ENCODE results near the gene SLC6A12.
"Not testable (repeated sequence)": the region's sequence is repeated elsewhere in the genome, so short reads cannot be mapped to it uniquely, and the experiment has no call there.

Gene SLC6A12

DNA sequence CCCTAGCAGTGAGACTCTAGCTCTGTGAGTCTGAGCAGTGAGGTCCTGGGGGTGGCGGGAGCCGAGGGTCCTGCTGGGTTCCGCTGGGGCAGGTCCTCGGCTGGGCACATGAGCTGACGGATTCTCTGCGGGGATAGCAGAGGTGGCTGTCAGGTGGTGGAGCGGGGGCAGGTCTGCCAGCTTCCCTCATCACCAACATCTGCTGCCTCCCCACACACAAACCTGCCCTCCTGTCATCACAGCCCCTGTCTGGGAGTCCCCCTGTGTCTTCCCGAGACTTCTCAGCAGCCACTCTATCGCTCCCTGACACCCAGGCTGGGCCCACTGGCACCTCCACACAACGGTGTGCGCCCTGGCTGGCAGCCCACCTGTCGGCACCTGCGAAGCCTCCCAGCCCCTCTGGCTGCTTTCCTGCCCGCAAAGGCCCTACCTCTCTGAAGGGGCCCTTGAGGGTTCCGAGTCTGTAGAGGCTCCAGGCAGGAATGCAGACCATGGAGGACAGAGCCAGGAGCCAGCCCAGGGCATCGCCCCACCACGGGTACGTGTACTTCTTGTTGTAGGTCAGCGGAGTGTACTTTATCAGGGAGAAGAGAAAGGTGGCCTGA, 7.1 kb upstream of the SLC6A12 start:
- no peak overlapping the region for H3K27ac Mint-ChIP-seq (ENCODE audit: low read depth)
- no peaks in the 10 kb centered on the region for H3K36me3 Mint-ChIP-seq (ENCODE audit: insufficient read depth)
- no peak overlapping the region for H3K4me3 Mint-ChIP-seq
- H3K9me3 Mint-ChIP-seq: no peaks in the 10 kb centered on the region
- ATAC-seq (replicated peaks; ENCODE audit: extremely low read depth, poor library complexity, severe bottlenecking) (no peak), DNase-seq (ENCODE audit: low spot score in 2 of 2) (no peak)
- H3K4me1 Mint-ChIP-seq: peaks cover 5% of the 10 kb centered on the region
- peaks cover 22% of the 10 kb centered on the region for H3K27me3 Mint-ChIP-seq

DNA sequence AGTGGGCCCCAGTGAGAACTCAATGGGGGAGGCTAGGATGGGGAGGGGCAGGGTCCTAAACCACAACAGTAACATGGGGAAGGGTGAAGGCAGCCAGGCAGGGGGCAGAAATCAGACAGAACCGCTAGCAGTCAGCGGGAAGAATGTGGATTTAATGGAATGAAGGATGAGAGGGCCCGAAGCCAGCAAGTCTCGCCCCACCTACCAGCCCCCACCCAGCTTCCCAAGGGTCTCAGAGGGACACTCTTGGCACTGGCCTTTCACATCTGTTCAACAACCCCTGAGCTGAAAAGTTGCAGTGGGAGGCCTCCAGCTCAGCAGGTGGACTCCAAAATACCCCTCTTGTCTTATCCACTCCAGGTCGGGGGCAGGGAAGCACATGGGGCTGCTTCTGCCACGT, 6.5 kb upstream of the SLC6A12 start:
- no peak for DNase-seq (ENCODE audit: low spot score in 2 of 2)
- H3K27me3 Mint-ChIP-seq: peaks cover 22% of the 10 kb centered on the region
- no peaks in the 10 kb centered on the region for H3K36me3 Mint-ChIP-seq (ENCODE audit: insufficient read depth)
- peaks cover 5% of the 10 kb centered on the region for H3K4me1 Mint-ChIP-seq
- no peaks in the 10 kb centered on the region for H3K9me3 Mint-ChIP-seq
- no peak overlapping the region for H3K27ac Mint-ChIP-seq (ENCODE audit: low read depth)
- no peak for ATAC-seq (replicated peaks; ENCODE audit: extremely low read depth, poor library complexity, severe bottlenecking)
- H3K4me3 Mint-ChIP-seq: no peak overlapping the region

- H3K27me3 Mint-ChIP-seq: peaks cover 22% of the 10 kb centered on the region
- no peak overlapping the region for H3K27ac Mint-ChIP-seq (ENCODE audit: low read depth)
- H3K4me1 Mint-ChIP-seq: peaks cover 5% of the 10 kb centered on the region
- no peaks in the 10 kb centered on the region for H3K9me3 Mint-ChIP-seq
- DNase-seq (ENCODE audit: low spot score in 2 of 2) (peak in 1 of 2 donors; percentile 16), ATAC-seq (replicated peaks; ENCODE audit: extremely low read depth, poor library complexity, severe bottlenecking) (peak; percentile 71)
- H3K36me3 Mint-ChIP-seq (ENCODE audit: insufficient read depth): no peaks in the 10 kb centered on the region
- H3K4me3 Mint-ChIP-seq: no peak overlapping the region
These were observed 6.0 kb upstream of the SLC6A12 start for GRCh38 chr12:219891-220352.

DNA sequence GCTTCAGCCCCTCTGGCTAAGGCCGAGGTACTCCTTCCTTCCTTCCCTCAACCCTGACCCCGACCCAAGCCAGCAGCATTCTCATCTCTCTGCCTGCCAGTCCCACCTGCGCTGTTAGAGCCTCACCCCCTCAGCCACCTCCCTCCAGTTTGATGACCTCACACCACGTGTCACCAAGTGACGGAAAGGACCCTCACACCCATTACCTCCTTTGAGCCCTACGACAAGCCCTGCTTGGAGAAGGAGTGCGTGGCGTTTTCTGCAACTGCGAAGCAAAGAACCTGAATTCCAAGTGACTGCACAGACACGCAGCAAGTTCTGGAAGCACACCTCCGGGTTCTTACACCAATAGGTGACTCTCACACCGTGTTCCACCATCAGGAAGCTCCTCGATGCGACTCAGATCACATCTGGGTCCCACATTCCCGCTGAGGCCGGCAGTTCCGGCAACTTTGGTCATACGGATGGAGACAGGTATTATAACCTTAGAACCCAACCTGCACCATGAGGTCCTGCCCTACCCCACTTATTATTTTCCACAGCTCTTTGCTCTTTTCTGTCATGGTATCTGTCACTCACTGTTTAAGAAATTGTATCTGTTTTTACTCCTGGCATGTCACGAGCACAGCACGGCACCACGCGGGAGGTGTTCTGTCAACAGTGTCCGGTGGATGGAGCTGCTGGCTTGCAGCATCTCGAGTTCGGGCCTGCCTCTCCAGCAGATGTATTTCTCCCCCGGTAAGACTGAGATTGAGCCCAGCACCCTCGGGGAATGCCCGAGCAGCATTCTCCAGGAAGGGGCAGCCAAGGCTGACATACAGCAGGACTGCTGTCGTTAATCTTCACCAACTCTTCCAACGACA, 5.0 kb upstream of the SLC6A12 start:
- no peak for ATAC-seq (replicated peaks; ENCODE audit: extremely low read depth, poor library complexity, severe bottlenecking)
- Mint-ChIP-seq H3K4me1 (peaks cover 5% of the 10 kb centered on the region), H3K9me3 (no peaks in the 10 kb centered on the region), H3K4me3 (no peak overlapping the region), H3K27ac (ENCODE audit: low read depth) (no peak overlapping the region), H3K27me3 (peaks cover 27% of the 10 kb centered on the region), H3K36me3 (ENCODE audit: insufficient read depth) (no peaks in the 10 kb centered on the region)
- no peak for DNase-seq (ENCODE audit: low spot score in 2 of 2)

GRCh38 chr12:218221-218620, 4.3 kb upstream of the SLC6A12 start:
- Mint-ChIP-seq H3K27me3 (peaks cover 34% of the 10 kb centered on the region), H3K4me3 (no peak overlapping the region), H3K27ac (ENCODE audit: low read depth) (no peak overlapping the region), H3K36me3 (ENCODE audit: insufficient read depth) (no peaks in the 10 kb centered on the region), H3K9me3 (no peaks in the 10 kb centered on the region), H3K4me1 (peaks cover 5% of the 10 kb centered on the region)
- DNase-seq (ENCODE audit: low spot score in 2 of 2) (no peak), ATAC-seq (replicated peaks; ENCODE audit: extremely low read depth, poor library complexity, severe bottlenecking) (no peak)

DNA sequence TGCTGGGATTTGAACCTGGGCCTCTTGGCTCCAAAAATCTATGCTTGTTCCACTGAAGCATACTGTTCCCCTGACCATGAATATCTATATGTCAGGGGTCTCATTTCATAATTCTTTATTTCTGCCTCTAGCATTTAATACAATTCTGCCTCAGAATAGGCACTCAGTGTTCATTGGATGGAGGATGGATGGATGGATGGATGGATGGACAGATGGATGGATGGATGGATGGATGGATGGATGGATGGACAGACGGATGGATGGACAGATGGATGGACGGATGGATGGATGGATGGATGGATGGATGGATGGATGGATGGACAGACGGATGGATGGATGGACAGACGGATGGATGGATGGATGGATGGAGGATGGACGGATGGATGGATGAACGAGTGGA, 3.1 kb upstream of the SLC6A12 start:
- not testable (repeated sequence) for ATAC-seq (replicated peaks; ENCODE audit: extremely low read depth, poor library complexity, severe bottlenecking); H3K4me3 Mint-ChIP-seq

GRCh38 chr12:215116-215515, 1.2 kb upstream of the SLC6A12 start:
- peaks cover 2% of the 10 kb centered on the region for H3K36me3 Mint-ChIP-seq (ENCODE audit: insufficient read depth)
- H3K9me3 Mint-ChIP-seq: no peaks in the 10 kb centered on the region
- H3K27ac Mint-ChIP-seq (ENCODE audit: low read depth): no peak overlapping the region
- peaks cover 10% of the 10 kb centered on the region for H3K4me1 Mint-ChIP-seq
- peaks cover 53% of the 10 kb centered on the region for H3K27me3 Mint-ChIP-seq
- no peak for ATAC-seq (replicated peaks; ENCODE audit: extremely low read depth, poor library complexity, severe bottlenecking)
- no peak for DNase-seq (ENCODE audit: low spot score in 2 of 2)
- H3K4me3 Mint-ChIP-seq: no peak overlapping the region

More for the DNA sequence above, 3.1 kb upstream of the SLC6A12 start:
- H3K27ac Mint-ChIP-seq (ENCODE audit: low read depth); DNase-seq (ENCODE audit: low spot score in 2 of 2); H3K36me3 Mint-ChIP-seq (ENCODE audit: insufficient read depth); H3K9me3 Mint-ChIP-seq; H3K4me1 Mint-ChIP-seq: not testable (repeated sequence)
- H3K27me3 Mint-ChIP-seq: peaks cover 46% of the 10 kb centered on the region

GRCh38 chr12:213527-213932, 427 bp downstream of the SLC6A12 start:
- H3K4me1 Mint-ChIP-seq: peaks cover 5% of the 10 kb centered on the region

DNA sequence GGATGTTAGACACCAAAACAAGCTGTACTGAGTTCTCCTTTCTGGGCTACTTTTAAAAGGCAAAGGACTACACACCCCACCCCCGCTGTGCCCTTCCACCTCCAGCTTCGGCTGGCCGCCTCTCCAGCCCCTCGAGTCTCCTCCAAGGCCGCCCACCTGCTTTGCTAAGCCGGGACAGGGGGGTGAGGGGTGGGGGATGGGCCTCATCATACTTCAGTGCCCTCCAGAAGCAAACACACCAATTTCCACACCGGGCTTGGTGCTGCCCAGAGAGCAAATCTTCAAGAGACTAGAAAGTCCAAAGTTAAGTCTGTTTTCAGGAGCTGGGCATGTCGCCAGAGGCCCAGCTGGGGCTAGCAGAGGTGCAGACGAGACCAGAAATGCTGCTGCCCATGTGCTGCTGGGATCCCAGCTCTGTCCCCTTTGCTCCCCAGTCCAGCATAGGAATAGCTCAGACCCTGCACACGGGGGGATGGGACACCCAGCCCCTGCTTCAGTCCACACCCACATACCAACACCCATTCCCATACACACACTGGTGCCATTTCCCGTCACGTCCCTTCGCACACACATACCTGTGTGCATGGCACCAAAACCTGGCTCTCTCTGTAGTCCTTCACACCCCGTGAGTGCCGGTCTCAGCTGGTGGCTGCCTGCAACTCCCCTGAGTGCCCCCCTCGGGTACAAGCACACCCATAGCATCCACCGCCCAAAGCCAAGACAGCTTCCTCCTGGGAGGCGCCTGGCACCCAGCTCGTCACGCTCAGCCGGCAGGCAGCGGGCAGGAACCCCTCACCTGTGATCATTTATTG, 1.0 kb downstream of the SLC6A12 start:
- Mint-ChIP-seq H3K4me3 (no peak overlapping the region), H3K9me3 (no peaks in the 10 kb centered on the region), H3K27me3 (peaks cover 65% of the 10 kb centered on the region)

More at GRCh38 chr12:213527-213932, 427 bp downstream of the SLC6A12 start:
- Mint-ChIP-seq H3K36me3 (ENCODE audit: insufficient read depth) (peaks cover 2% of the 10 kb centered on the region), H3K27me3 (peaks cover 59% of the 10 kb centered on the region), H3K4me3 (no peak overlapping the region), H3K27ac (ENCODE audit: low read depth) (no peak overlapping the region), H3K9me3 (no peaks in the 10 kb centered on the region)
- DNase-seq (ENCODE audit: low spot score in 2 of 2) (no peak), ATAC-seq (replicated peaks; ENCODE audit: extremely low read depth, poor library complexity, severe bottlenecking) (no peak)

GRCh38 chr12:212415-212714, 1.6 kb downstream of the SLC6A12 start:
- H3K4me3 Mint-ChIP-seq: no peak overlapping the region
- H3K4me1 Mint-ChIP-seq: peaks cover 5% of the 10 kb centered on the region
- ATAC-seq (replicated peaks; ENCODE audit: extremely low read depth, poor library complexity, severe bottlenecking) (no peak), DNase-seq (ENCODE audit: low spot score in 2 of 2) (no peak)
- peaks cover 2% of the 10 kb centered on the region for H3K36me3 Mint-ChIP-seq (ENCODE audit: insufficient read depth)
- H3K27ac Mint-ChIP-seq (ENCODE audit: low read depth): peak overlapping the region; percentile 55
- H3K9me3 Mint-ChIP-seq: no peaks in the 10 kb centered on the region
- H3K27me3 Mint-ChIP-seq: peaks cover 71% of the 10 kb centered on the region

More for the DNA sequence above, 1.0 kb downstream of the SLC6A12 start:
- no peak for DNase-seq (ENCODE audit: low spot score in 2 of 2)
- Mint-ChIP-seq H3K4me1 (peaks cover 5% of the 10 kb centered on the region), H3K36me3 (ENCODE audit: insufficient read depth) (peaks cover 2% of the 10 kb centered on the region), H3K27ac (ENCODE audit: low read depth) (no peak overlapping the region)
- no peak for ATAC-seq (replicated peaks; ENCODE audit: extremely low read depth, poor library complexity, severe bottlenecking)

GRCh38 chr12:211639-212414, 2.1 kb downstream of the SLC6A12 start:
- Mint-ChIP-seq H3K4me1 (peaks cover 5% of the 10 kb centered on the region), H3K4me3 (no peak overlapping the region), H3K27me3 (peaks cover 76% of the 10 kb centered on the region), H3K36me3 (ENCODE audit: insufficient read depth) (peaks cover 2% of the 10 kb centered on the region), H3K27ac (ENCODE audit: low read depth) (peak overlapping the region; percentile 55), H3K9me3 (no peaks in the 10 kb centered on the region)
- ATAC-seq (replicated peaks; ENCODE audit: extremely low read depth, poor library complexity, severe bottlenecking) (no peak), DNase-seq (ENCODE audit: low spot score in 2 of 2) (no peak)

DNA sequence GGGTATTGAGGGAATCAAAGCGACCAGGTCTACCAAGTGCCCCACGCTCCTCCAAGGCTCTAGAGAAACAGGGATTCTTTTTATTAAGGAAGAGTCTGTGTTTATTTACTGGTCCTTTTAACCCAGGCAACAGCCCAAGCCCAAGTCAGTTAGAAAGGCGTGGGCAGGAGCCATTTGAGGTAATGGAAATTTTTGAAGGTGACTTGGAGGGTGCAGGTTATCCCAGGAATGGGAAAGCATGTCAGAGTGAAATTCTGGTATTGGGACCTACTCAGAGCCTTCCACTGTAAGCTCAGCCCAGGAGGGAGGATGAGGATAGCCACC, 2.9 kb downstream of the SLC6A12 start:
- no peak for ATAC-seq (replicated peaks; ENCODE audit: extremely low read depth, poor library complexity, severe bottlenecking)
- H3K27ac Mint-ChIP-seq (ENCODE audit: low read depth): no peak overlapping the region
- H3K9me3 Mint-ChIP-seq: peaks cover 3% of the 10 kb centered on the region
- DNase-seq (ENCODE audit: low spot score in 2 of 2): no peak
- H3K36me3 Mint-ChIP-seq (ENCODE audit: insufficient read depth): peaks cover 2% of the 10 kb centered on the region
- H3K27me3 Mint-ChIP-seq: peaks cover 84% of the 10 kb centered on the region
- no peak overlapping the region for H3K4me3 Mint-ChIP-seq
- H3K4me1 Mint-ChIP-seq: peaks cover 5% of the 10 kb centered on the region

All from central memory CD8-positive, alpha-beta T cell (primary cell).